Thyroid gland (tissue), 4 donors: ENCODE results near the gene UBA52.

Experiments
- POLR2A ChIP-seq, 2 donors: fragments of 450-650 bp; IDR thresholded peaks; one replicate each; pipeline ENCODE4 v1.6.1; 2017; ENCODE audit warnings: antibody characterized with exemption in 2 of 2, mild to moderate bottlenecking in 2 of 2, moderate library complexity in 1 of 2
- TF ChIP-seq, protein P1 (sequence below), 6 experiments: fragments of 200-600 bp in 3 of 6; fragments of 450-650 bp in 3 of 6; sonication (generic) in 3 of 6; IDR thresholded peaks; one replicate each; pipeline ENCODE4 v1.5.1; 2016 to 2019; ENCODE audit warnings: antibody characterized with exemption in 6 of 6, mild to moderate bottlenecking in 2 of 6, inconsistent platforms in 1 of 6, moderate library complexity in 1 of 6

DNA sequence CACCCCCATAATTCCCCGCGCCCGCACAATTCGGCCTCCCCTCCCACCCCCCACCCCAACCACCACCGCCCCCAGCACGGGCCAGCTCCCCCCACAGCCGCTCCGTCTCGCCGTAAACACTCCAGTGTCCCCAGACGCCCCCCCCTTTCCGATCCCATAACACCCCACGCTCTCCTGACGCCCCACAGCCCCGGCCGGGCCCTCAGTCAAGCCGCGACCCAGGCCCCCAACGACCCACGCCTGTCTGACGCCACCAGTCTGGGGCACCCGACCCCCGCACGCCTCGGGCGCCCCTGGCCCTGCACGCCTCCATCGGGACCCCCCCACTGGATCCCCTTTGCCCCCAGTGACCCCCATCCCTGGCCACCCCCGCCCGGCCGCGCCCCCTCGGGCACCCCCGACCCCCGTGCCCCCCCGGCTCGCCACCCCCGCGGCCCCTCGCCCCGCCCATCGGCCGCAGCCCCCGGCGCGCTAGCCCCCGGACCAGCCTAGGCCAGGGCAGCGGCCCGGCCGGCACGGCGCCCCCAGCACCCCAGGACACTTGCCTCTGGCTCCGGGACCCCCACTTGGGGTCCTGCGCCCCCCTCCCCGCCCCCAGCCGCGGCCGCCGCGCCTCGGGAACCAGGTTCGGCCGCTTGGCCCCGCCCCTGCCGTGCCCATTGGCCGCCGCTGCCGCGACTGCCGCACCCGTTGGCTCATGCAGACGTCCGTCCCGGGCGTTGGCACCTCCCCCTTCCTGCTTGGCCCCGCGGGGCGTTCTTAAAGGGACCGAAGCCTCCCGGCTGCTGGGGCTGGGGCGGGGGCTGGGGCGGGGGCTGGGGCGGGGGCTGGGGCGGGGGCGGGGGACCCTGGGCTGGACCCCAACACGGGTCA, 28.5 kb upstream of the UBA52 start, which contains the start of gene FKBP8:
- TF ChIP-seq, protein P1, sequence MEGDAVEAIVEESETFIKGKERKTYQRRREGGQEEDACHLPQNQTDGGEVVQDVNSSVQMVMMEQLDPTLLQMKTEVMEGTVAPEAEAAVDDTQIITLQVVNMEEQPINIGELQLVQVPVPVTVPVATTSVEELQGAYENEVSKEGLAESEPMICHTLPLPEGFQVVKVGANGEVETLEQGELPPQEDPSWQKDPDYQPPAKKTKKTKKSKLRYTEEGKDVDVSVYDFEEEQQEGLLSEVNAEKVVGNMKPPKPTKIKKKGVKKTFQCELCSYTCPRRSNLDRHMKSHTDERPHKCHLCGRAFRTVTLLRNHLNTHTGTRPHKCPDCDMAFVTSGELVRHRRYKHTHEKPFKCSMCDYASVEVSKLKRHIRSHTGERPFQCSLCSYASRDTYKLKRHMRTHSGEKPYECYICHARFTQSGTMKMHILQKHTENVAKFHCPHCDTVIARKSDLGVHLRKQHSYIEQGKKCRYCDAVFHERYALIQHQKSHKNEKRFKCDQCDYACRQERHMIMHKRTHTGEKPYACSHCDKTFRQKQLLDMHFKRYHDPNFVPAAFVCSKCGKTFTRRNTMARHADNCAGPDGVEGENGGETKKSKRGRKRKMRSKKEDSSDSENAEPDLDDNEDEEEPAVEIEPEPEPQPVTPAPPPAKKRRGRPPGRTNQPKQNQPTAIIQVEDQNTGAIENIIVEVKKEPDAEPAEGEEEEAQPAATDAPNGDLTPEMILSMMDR (IDR thresholded peaks at IDR 0.05), result no peak
- no peak for TF ChIP-seq POLR2A (IDR thresholded peaks at IDR 0.05)
